VCaP (cell line): ENCODE data around the gene ASIC3.

Source experiments
- H3K27ac ChIP-seq: fragments of 450-650 bp; 2 replicates; pipeline ENCODE4 v1.5.1; 2017
- CTCF ChIP-seq: fragments of 450-650 bp; conservative IDR thresholded peaks from 2 replicates; pipeline ENCODE4 v1.5.1; 2017; ENCODE audit warnings: mild to moderate bottlenecking, moderate library complexity

The ASIC3 gene

GRCh38 chr7:151093748-151094147, 45.4 kb downstream of the ASIC3 start:
- TF ChIP-seq CTCF, result no peak
- H3K27ac ChIP-seq, result no peak overlapping the region

GRCh38 chr7:151094675-151095074, 46.3 kb downstream of the ASIC3 start:
- no peak for TF ChIP-seq CTCF
- H3K27ac ChIP-seq, result peak overlapping the region; percentile 23; the same call in 1 of the 2 replicates

DNA sequence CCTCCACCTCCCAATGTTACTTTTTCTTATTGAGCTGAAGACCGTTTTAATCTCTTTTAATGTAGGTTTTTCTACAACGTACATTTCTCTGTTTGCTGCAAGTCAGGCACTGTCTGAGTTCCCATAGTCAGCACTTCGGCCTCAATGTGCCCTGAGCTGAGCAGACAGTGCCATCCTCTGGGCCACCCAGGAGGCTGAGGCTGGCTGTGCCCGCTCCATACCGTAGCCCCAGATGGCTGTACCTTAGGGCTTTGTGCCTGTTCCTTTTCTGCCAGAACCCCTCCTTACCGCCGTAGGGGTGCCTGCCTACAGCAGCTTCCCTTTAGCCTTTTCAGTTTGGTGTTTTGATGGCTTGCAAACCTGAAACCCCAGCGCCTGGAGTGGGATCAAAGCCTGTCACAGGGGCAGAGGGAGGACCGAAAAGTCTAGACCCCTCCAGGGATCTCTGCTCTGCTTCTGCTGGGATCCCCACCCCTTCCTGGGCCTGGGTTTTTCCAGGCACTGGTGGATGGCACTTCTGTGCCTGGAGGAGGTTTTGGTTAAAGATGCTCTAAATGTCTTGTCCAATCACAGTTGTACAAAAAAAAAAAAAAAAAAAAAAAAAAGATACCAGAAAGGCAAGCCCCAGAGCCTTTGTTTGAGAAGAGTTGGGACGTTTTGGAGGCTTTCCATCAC, 46.9 kb downstream of the ASIC3 start:
- H3K27ac ChIP-seq, result peak overlapping the region; percentile 23; the same call in 1 of the 2 replicates
- TF ChIP-seq CTCF, result no peak

- H3K27ac ChIP-seq, result no peak overlapping the region
- no peak for TF ChIP-seq CTCF
These were observed 47.6 kb downstream of the ASIC3 start for GRCh38 chr7:151095828-151096475.

DNA sequence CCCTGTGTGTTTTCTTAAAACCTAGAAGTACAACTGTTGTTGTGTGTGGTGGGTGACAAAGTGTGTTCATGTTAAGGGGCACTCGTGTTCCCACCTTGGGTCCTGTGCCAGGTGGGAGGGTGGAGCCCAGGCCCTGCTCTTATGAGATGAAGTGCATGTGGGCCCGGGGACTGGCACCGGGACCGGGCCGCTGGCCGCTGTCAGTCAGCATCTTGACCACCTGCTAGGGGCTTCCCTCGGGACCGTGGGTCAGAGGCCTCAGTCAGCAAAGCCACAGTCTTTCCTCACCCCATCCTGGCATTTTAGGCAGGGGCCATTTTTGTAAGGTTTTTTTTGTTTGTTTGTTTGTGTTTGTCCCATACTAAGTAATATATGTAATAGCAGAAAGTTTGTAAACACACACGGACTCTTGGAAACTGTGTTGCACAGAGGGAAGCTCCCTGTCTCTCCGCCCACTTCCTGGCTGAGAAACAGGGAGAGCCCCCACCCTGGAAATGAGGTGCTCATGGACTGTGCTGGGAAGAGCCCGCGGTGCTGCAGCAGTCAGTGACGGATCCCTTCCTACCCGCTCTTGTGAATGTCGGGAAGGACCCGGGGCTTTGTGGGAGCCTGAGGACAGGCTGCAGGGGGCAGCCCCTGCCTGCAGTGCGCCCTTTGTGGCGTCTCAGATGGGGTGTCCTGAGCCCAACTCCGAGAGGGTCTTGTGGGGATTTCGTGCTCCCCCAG, 51.3 kb downstream of the ASIC3 start:
- TF ChIP-seq CTCF, result no peak
- H3K27ac ChIP-seq, result no peak overlapping the region

GRCh38 chr7:151100921-151101320, 52.6 kb downstream of the ASIC3 start:
- H3K27ac ChIP-seq, result peak overlapping the region; percentile 10; the same call in 1 of the 2 replicates
- TF ChIP-seq CTCF, result no peak

DNA sequence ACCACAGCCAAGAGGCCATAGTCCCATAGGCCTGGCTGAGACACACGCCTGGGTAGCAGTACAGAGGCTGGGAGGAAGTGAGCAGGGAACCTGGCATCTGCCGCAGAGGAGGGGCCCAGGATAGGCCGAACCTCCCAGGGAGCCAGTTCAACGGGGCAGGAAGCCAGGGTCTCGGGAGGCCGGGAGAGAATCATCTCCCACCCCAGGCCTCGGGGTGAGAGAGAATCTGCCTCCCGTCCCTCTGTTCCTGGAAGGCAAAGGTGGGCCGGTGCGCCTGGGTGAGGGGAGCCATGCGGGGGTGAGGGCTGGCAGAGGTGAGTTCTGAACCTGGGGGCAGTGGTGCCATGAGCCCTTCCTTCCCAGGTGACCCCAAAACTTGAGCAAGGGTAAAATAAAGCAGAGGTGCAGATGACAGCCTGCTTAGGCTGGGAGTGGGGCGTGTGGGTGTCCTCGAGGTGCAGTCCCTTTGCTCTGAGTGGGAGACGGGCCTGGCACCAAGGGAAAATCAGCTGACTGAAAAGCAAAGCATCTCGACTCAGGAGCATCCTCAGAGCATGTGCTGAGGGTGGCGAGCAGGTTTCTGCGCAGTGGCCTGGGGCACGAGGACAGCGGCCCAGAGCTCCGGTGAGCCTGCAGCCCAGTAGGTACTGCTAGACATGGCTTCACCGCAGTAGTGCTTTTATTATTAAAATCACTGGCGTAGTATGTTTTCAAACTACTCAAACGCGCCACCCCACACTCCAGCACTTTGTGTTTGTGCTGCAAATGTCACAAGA, 53.5 kb downstream of the ASIC3 start:
- no peak for TF ChIP-seq CTCF
- H3K27ac ChIP-seq, result peak overlapping the region; percentile 10; the same call in 1 of the 2 replicates
